GM11168 (cell line): ENCODE results near the gene TAT.
"Not testable (repeated sequence)": the region's sequence is repeated elsewhere in the genome, so short reads cannot be mapped to it uniquely, and the experiment has no call there.

ENCODE experiments used
- in situ Hi-C: fragments of 300-500 bp; cut with MboI; formaldehyde crosslinking; loops from one replicate; pipeline ENCODE4 v1.12.0; 2022; ENCODE audit warnings: low sequenced_read_pairs; ENCODE audit not compliant: unreplicated experiment

The TAT gene

DNA sequence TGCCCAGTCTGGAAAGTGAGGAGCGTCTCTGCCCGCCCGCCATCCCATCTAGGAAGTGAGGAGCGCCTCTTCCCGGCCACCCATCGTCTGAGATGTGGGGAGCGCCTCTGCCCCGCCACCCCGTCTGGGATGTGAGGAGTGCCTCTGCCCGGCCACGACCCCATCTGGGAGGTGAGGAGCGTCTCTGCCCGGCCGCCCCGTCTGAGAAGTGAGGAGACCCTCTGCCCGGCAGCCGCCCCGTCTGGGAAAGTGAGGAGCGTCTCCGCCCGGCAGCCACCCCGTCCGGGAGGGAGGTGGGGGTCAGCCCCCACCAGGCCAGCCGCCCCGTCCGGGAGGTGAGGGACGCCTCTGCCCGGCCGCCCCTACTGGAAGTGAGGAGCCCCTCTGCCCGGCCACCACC is 12.4 kb upstream of the TAT start:
- in situ Hi-C loops = not testable (repeated sequence)

DNA sequence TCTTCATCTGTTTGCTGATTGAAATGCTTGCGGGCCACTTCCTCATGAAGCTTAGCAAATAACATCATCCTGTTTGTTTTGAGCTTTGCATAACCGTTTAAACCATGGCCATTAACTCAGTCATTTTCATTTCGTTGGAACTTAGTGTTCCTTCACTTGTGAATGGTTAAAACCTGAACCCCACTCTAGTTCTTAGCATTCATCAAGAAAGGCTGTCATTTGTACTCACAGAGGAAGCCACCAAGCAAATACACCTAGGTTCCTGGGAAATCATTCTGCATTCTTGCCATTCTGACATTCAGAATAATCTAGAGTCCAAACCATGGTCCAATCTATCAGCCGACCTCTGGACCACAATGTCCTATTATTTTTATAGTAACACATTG is 8.4 kb upstream of the TAT start:
- in situ Hi-C loops = no loop called here

DNA sequence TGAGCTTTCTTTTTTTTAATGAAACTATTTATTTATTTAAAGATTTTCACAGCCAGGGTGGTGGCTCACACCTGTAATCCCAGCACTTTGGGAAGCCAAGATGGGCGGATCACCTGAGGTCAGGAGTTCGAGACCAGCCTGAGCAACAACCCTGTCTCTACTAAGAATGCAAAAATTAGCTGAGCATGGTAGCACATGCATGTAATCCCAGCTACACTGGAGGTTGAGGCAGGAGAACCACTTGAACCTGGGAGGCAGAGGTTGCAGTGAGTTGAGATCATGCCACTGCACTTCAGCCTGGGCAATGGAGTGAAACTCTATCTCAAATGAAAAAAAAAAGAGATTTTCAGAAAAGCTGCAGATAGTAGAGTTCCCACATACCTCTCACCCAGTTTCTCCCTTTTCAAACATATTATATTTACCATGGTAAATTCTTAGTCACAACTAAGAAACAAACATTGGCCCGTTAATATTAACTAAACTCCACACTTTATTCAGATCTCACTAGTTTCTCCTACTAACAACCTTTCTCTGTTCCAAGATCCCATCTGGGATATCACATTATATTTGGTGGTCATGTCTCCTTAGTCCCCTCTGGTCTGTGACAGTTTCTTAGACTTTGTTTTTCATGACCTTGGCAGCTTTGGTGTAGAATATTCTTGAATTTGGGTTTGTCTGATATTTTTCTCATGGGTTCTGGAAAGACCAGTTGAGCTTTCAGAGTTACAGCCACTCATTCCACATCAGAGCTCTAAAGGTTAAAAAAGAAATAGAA is 7.8 kb upstream of the TAT start:
- in situ Hi-C loops = no loop called here

DNA sequence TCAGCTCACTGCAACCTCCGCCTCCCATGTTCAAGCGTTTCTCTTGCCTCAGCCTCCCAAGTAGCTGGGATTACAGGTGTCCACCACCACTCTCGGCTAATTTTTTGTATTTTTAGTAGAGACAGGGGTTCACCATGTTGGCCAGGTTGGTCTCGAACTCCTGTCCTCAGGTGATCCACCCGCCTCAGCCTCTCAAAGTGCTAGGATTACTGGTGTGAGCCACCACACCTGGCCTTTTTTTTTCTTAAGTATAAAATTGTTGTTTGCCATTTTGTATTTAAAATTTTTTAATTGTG is 5.6 kb upstream of the TAT start:
- in situ Hi-C loops = not testable (repeated sequence)

DNA sequence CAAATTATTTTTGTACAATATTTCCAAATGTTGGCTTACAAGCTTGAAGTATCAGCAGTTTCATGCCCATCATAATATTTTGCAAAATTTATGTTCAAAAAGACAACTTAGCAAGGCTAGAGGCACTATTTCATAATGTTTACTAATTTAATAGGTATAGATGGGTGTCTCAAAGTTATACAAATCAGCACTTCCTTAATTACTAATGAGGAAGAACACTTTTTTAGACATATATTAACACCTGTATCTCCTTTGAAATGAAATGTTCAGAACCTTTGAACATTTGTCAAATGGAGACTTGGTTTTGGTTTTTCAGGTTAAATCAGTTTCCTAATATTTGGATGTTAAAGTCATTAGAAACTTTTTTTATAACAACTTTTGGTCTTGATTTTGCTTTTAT is 2.2 kb downstream of the TAT start:
- in situ Hi-C loops = no loop called here

DNA sequence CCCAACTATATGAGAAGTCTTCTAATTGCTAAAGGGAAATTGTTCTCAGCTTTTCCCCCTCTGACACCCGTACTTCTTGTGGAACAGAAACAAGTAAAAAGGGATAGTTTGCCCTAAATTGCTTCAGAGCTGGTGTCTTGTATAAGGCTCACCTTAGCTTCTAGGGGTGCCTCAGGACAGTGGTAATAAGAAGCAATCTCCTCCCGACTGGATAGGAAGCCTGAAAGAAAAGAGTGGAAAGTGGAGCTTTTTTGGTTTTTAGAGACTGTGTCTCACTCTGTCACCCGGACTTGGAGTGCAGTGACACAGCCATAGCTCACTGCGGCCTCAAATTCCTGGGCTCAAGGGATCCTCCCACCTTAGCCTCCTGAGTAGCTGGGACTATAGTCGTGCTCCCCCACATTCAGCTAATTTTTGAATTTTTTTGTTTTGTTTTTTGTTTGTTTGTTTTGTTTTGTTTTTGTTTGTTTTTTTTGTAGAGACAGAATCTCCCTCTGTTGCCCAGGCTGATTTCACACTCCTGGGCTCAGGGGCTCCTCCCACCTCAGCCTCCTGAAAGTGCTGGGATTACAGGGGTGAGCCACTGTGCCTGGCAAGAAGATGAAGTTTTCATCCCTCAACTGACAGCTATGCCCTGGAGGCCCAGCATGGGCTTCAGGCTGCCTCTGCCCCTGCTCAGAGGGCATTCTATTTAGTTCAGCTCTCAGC is 3.4 kb downstream of the TAT start:
- in situ Hi-C loops = no loop called here

DNA sequence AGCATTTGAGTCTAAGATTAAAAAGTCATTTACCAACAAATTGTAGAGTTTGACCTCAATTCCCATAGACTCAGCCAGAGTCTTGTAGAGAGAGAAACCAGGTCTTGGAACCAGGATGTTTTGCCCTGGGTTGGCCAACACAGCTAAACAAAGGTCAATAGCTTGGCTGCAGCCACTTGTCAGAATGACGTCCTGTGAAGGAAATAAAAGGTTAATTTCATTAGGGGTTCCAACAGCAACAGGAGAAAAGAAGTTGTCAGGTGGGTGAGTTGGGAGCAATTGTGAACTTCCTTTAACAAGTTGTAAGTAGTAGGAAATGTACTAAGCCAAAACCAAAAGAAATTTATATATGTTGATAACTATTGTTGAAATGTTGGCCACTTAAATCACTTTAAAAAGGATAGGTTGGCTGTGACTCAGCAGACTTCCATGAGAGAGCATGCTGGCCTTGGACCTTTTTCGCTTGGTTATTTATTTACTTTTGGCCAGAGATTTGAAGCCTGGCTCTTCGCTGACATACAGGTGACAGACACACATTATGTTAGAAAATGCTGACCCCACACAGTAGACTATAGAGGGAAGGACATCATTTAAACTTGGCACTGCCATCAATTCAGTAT is 4.3 kb downstream of the TAT start:
- in situ Hi-C loops = no loop called here

DNA sequence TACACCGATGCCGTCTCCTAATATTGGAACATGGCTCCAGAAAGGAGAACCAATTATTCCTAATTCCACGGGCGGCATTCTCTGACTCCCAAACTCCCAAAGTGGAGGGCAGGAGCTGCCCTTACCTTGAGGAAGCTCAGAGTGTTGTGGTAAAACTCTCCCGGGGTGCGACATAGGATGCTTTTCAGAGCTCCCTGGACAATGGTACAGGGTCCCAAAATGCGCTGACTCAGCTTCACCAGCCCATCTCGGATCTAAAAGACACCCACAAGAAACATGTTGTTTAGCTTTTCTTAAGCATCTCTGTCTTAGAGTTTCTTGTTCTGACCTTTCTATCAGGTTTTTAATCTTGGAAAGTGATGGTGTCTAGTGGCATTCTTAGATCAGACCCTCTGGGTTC is 6.7 kb downstream of the TAT start:
- in situ Hi-C loops = no loop called here

DNA sequence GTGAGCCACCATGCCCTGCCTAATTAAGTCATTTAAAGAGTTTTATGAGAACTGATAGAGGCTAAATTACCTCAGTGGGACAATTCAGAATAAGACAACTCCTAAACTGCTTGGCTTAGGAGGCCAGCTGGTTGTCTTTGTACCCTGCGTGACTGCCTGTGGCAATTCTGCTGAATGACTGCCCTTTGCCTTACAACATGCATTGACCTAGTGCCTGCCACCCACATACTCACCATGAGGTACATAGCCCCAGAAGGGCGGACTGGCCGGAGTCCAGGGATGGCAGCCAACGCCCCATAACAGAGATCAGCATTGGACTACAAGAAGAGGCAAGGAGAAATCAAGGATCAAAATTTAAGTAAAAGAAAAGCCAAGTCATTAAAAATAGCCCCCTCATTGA is 7.3 kb downstream of the TAT start:
- in situ Hi-C loops = no loop called here

DNA sequence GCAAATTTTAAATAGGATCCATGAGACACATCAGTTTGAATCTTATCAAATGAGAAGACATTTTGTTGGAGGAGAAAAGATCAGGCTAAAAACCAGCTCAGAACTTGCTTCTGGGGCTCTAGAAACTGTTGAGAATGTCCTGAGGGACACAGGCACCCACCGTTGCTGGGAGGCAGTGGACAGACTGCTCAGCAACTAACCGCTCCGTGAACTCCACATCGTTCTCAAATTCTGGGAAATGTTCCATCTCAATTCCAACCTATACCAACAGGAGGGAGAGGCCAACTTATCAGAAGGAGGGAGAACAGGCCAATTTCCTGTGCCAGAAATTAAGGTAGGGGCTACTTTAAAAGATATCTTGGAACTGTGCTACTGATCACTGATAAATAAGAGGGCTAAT is 8.3 kb downstream of the TAT start:
- in situ Hi-C loops = no loop called here

DNA sequence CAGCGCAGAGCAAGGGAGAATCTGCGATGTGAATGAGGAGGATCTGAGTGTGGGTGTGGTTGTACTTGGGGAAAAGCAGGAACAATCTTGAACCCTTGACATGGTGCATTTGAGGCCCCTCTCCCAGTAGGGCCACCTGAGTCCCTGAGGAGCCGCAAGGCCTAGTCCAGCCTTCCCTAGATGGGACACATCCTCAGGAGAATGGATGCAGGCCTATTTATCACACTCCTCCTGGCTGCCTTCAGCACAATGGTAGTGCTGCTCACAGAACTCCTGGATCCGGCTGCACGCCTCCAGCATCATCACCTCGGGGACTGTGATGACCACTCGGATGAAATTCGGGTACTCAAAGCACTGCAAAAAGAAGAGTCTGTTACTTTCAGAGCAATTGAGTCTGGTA is 9.0 kb downstream of the TAT start:
- in situ Hi-C loops = no loop called here

DNA sequence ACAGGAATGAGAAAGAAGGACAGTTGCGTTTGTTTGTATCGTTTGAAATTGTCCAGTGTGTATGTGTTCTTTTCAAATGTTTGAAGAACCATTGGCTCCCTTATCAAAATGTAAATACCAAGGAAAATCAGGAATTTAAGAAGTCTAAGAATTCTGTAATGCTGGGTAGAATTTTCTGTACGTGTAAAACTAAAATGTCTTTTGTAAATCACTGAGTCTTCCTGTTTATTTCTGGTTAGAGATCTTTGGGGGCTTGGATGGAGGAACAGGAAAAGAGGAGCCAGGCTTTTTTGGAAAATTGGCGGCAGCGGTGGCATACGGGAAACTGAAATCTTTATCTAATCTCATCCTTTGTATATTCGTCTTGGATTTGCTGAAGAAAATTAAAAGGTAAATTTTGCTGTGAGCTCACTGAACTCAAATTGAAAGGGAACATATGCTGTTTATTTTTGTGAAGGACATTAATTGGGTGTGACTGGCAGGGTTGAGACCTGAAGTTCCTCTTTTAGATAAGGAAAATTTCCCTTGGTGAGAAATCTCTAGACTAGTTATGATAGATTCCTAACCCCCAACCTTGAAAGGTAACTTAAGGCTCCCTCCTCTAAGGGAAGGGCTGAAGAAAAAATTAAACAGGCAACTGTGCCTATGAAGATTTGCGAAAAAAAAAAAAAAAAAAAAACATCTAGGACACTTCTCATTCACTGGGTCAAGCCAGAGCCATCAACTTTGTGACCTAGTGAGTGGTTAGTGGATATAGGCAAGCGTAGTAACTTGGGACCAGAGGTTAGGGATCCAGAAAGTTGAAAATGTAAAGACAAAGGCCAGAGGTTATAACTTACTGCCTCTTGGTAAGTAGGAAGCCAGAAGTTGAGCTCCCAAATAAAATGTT is 10.8 kb downstream of the TAT start:
- in situ Hi-C loops = no loop called here

DNA sequence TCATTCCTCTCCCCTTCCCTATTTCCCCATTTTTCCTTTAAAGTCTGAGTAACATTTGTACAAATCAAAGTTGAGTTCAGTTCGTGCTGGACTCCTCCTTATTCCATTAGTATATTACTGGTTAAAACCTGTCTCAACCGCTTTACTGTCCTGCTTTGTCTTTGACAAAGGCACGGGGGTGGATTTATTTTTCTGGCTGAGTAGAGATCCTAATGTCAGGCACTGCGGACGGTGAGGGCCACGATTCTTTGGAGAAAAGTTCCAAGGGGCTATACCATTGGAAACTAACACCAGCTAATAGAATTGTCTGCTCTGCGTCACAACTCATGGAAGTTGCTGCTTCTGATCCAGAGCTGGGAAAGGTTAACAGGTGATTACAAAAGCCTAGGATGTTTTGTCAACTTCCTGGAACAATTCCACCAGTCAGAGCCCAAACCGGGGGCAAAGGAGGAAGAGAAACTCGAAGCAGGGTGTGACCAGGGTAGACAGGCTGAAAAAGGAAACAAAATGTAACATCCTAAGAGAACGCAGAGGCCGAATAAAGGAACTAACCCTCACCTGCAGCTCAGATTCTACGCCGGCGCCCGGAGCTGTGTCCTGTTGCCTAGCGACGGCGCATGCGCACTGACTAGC is 12.4 kb downstream of the TAT start:
- in situ Hi-C loops = no loop called here

DNA sequence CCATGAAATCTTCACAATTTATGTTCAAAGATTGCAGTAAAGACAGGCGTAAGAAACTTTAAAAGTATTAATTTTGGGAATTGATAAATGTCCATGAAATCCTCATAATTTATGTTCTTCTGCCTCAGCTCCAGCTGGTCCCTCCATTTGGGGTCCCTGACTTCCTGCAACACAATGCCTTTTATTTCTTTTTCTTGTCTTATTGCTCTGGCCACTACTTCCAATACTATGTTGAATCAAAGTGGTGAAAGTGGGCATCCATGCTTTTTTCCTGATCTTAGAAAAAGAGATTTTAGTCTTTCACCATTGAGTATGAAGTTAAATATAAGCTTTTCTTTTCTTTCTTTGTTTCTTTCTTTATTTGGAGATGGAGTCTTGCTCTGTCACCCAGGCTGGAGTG is 14.3 kb downstream of the TAT start:
- in situ Hi-C loops = no loop called here

DNA sequence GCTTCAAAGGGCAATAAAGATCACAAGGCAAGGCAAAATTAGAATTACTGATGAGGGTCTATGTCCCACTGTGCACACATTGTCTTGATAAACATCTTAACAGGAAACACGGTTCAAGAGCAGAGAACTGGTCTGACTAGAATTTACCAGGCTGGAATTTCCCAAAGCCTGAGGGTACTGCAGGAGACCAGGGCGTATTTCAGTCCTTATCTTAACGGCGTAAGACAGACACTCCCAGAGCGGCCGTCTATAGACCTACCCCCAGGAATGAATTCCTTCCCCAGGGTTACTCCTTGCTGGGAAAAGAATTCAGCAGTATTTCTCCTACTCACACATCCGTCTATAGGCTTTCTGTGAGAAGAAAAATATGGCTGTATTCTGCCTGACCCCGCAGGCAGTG is 15.0 kb downstream of the TAT start:
- in situ Hi-C loops = not testable (repeated sequence)

DNA sequence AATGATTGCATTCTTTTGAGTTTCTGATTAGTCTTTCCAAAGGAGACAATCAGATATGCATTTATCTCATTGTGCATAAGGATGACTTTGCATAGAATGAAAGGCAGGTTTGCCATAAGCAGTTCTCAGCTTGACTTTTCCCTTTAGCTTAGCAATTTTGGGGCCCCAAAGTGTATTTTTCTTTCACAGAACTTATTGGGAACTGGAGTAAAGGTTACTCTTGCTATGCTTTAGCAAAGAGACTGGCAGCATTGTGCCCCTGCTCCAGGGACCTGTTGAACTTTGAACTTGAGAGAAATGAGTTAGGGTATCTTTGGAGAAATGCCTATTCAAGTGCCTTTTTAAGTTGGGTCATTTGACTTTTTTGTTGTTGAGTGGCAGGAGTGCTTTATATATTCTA is 17.0 kb downstream of the TAT start:
- in situ Hi-C loops = loop anchor here (10.0 kb wide), 1 partner anchor 945 kb away; no protein-coding TSS in a partner anchor

DNA sequence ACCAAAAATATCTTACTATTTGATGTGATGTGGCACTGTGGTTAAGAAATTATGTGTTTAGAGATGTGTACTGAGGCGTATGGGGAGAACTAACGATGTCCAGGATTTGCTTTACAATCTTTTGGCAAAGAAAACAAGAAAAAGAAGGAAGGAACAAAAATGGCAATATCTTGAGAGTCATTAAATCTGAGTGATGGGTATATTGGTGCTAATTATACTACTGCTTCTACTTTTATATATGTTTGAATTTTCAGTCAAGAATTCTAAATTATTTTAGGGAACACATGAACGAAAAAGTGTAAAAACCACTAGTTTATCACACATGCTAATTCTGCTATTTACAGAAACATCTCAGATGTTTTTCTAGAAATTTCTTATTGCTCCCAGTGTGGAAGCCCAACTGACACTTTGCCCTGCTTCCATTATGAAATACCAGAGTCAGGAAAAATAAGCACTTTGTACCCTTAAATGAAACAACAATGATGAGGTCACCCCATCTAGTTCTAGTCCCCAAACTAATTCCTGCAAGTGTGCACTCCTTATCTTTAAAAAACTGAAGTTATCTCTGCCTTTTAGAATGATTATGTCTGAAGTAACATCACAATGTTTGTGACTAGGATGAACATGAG is 18.8 kb downstream of the TAT start:
- in situ Hi-C loops = loop anchor here (10.0 kb wide), 1 partner anchor 947 kb away; no protein-coding TSS in a partner anchor

DNA sequence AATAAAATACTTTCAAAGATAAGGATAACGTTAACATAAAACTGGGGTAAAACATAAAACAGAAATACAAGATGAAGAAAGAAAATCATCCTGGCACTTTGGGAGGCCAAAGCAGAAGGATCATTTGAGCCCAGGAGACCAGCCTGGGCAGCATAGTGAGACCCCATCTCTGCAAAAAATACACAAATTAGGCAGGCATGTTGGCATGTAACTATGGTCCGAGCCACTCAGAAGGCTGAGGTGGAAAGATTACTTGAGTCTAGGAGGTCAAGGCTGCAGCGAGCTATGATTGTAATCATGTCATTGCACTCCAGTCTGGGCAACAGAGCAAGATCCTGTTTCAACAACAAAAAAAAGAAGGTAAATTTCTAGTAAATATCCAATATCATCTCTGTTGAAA is 19.6 kb downstream of the TAT start:
- in situ Hi-C loops = loop anchor here (10.0 kb wide), 1 partner anchor 948 kb away; no protein-coding TSS in a partner anchor

DNA sequence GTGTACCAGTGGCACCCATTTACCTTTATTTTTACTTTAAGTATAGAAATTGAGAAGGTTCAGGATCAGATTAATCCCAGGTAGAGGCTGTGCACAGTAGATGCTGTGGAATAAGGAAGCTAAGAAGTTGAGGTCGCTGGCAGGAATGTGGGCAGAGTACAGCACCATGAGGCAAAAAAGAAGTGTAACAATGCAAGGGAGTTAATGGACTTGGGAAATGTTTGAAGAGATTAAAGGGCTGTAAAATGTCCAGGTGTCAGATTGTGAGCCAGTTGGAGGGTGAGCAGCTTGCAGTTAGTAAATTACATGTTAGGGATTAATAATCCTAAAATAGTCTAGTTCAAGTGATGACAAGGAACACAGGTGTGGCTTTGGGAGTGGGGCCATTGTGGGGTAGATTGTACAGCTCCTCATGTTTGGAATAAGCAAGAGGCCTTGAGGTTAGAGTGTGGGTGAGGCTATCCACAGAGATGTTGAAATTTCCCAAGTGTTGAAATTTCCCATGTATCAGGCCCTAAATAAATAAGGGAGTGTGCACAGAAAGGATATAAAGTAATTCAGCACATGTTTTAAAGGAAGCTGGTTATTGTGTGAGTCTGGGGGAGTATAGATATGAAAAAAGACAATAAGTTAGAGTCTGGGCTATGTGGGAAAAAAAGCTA is 21.5 kb downstream of the TAT start:
- in situ Hi-C loops = loop anchor here (10.0 kb wide), 1 partner anchor 949 kb away; no protein-coding TSS in a partner anchor
